ENCODE data around the gene NEIL1. TPM values are rescaled to one million over a fixed set of nuclear protein-coding genes. Genes with fewer than 3 reads are reported as not detected.

Gene NEIL1
- total RNA-seq, 1 experiment from 2014 or later = 9.5 TPM

DNA sequence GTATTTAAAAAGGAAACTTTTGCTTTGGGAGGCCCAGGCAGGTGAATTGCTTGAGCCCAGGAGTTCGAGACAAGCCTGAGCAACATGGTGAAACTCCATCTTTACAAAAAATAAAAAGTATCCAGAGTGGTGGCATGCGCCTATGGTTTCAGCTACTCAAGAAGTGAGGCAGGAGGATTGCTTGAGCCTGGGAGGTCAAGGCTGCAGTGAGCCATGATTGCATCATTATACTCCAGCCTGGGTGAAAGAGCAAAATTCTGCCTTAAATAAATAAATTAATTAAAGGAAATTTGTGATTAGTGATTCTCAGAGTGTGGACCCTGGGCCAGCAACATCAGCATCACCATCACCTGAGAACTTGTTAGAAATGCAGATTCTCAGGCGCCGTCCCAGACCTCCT lies 20.9 kb upstream of the NEIL1 start:
- peaks cover 8% of the 10 kb centered on the region for H3K9me3 Mint-ChIP-seq (ENCODE audit: unreplicated experiment)
- no TSS peak for BruUV-seq (replicated peaks)
- H3K4me1 Mint-ChIP-seq (ENCODE audit: insufficient read depth, unreplicated experiment) = no peaks in the 10 kb centered on the region
- no peak overlapping the region for H3K27ac Mint-ChIP-seq (ENCODE audit: low read depth, unreplicated experiment)
- DNase-seq (ENCODE audit: unreplicated experiment) = no peak
- H3K36me3 Mint-ChIP-seq (ENCODE audit: insufficient read depth, unreplicated experiment) = peaks cover 6% of the 10 kb centered on the region
- CTCF ChIA-PET = no interaction called here
- peaks cover 15% of the 10 kb centered on the region for H3K27me3 Mint-ChIP-seq (ENCODE audit: insufficient read depth, unreplicated experiment)
- intact Hi-C loops (cut with micrococcal nuclease) = no loop called here
- no peak overlapping the region for H3K4me3 Mint-ChIP-seq (ENCODE audit: unreplicated experiment)
- POLR2A ChIA-PET = no interaction called here
- TF ChIP-seq, protein P1, sequence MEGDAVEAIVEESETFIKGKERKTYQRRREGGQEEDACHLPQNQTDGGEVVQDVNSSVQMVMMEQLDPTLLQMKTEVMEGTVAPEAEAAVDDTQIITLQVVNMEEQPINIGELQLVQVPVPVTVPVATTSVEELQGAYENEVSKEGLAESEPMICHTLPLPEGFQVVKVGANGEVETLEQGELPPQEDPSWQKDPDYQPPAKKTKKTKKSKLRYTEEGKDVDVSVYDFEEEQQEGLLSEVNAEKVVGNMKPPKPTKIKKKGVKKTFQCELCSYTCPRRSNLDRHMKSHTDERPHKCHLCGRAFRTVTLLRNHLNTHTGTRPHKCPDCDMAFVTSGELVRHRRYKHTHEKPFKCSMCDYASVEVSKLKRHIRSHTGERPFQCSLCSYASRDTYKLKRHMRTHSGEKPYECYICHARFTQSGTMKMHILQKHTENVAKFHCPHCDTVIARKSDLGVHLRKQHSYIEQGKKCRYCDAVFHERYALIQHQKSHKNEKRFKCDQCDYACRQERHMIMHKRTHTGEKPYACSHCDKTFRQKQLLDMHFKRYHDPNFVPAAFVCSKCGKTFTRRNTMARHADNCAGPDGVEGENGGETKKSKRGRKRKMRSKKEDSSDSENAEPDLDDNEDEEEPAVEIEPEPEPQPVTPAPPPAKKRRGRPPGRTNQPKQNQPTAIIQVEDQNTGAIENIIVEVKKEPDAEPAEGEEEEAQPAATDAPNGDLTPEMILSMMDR (IDR thresholded peaks at IDR 0.05; ENCODE audit: unreplicated experiment) = no peak

DNA sequence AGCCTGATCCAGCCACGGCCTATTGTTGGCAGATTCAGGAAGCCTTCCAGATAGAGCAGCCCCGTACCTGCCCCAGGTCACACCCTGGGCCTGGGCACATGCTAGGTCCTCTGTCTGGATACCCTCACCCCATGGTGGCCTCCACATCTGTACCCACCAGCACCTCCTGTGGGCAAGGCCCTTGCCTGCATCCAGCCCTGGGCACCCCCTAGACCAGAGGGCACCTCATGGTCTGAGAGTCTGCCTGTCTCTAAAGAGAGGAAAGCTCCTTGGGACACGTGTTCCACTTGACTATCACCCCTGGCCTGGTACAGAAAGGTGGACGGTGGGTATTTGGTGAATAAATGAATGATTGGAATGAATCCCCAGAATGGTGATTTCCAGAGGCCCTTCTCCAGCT lies 19.8 kb upstream of the NEIL1 start:
- peaks cover 4% of the 10 kb centered on the region for H3K27me3 Mint-ChIP-seq (ENCODE audit: insufficient read depth, unreplicated experiment)
- H3K4me1 Mint-ChIP-seq (ENCODE audit: insufficient read depth, unreplicated experiment) = peaks cover 2% of the 10 kb centered on the region
- intact Hi-C loops (cut with micrococcal nuclease) = no loop called here
- ChIA-PET CTCF (interaction anchor here (0.7 kb wide), 1 partner anchor 124 kb away, joined by 3 read pairs; no protein-coding TSS in a partner anchor), POLR2A (no interaction called here)
- H3K9me3 Mint-ChIP-seq (ENCODE audit: unreplicated experiment) = peaks cover 1% of the 10 kb centered on the region
- no peak for DNase-seq (ENCODE audit: unreplicated experiment)
- H3K27ac Mint-ChIP-seq (ENCODE audit: low read depth, unreplicated experiment) = no peak overlapping the region
- no TSS peak for BruUV-seq (replicated peaks)
- H3K36me3 Mint-ChIP-seq (ENCODE audit: insufficient read depth, unreplicated experiment) = peaks cover 6% of the 10 kb centered on the region
- TF ChIP-seq, protein P1 (IDR thresholded peaks at IDR 0.05; ENCODE audit: unreplicated experiment) = no peak
- H3K4me3 Mint-ChIP-seq (ENCODE audit: unreplicated experiment) = no peak overlapping the region

DNA sequence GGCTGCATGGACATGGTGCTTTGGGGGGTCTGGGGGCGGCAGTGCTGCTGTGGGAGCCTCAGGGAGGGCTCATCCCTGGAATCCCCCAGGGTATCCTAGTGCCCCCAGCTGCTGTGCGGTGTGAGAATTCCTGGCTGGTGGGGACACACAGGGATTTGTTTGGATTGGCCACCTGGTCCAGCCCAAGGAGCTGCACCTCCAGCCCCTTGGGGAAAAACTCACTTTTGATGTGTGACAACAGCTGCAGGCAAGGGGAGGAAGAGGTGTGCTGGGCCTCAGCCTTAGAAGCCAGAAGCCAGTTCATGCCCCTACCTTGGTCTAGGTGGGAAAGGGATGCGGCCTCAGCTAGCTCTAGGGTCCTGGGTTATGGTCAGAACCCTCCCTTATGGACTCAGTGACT lies 19.3 kb upstream of the NEIL1 start:
- CTCF ChIA-PET = interaction anchor here (0.7 kb wide), 1 partner anchor 124 kb away, joined by 3 read pairs; no protein-coding TSS in a partner anchor
- DNase-seq (ENCODE audit: unreplicated experiment) = no peak
- H3K36me3 Mint-ChIP-seq (ENCODE audit: insufficient read depth, unreplicated experiment) = peaks cover 6% of the 10 kb centered on the region
- peaks cover 4% of the 10 kb centered on the region for H3K4me1 Mint-ChIP-seq (ENCODE audit: insufficient read depth, unreplicated experiment)
- intact Hi-C loops (cut with micrococcal nuclease) = no loop called here
- no TSS peak for BruUV-seq (replicated peaks)
- POLR2A ChIA-PET = interaction anchor here (0.8 kb wide), 1 partner anchor 8 kb away, joined by 3 read pairs; the partner anchor contains the start of gene COMMD4
- no peak overlapping the region for H3K4me3 Mint-ChIP-seq (ENCODE audit: unreplicated experiment)
- TF ChIP-seq, protein P1 (IDR thresholded peaks at IDR 0.05; ENCODE audit: unreplicated experiment) = no peak
- no peak overlapping the region for H3K27ac Mint-ChIP-seq (ENCODE audit: low read depth, unreplicated experiment)
- no peaks in the 10 kb centered on the region for H3K9me3 Mint-ChIP-seq (ENCODE audit: unreplicated experiment)
- no peaks in the 10 kb centered on the region for H3K27me3 Mint-ChIP-seq (ENCODE audit: insufficient read depth, unreplicated experiment)

DNA sequence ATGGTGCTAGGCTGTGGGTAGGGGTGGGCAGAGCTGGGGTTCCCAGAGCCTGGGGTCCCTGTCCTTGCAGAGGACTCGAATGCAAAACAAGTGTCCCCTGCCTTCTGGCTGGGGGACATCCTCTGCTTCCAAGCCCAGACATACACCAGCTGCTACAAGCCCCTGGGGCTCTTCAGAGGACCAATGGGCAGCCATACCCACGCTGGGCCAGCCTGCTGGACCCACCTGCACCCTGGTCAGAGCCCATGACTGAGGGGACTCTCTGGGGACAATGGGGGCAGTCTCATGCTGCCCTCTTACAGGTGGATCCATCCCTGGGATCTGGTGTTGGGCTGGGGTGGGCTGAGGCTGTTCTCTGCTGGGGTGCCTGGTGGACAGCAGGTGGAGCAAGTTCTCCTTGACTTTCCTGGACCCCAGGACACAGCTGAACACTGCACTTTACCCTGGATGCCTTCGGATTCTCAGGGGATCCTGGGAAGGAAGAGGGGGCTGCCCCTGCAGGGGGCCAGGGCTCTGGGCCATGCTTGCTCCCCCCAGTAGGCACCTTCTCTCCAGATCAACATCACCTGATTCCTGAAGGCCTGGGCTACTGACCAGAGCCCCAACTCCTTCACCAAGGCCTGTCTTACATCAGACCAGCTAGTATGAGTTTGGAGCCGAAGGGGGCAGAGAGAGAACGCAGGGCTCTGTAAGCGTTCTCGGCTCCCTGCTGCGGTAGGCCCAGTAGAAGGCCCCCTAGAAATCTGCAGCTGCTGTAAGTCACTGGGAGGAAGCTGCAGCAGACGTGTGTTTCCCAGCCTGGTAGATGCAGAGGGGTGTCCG lies 18.1 kb upstream of the NEIL1 start:
- no TSS peak for BruUV-seq (replicated peaks)
- Mint-ChIP-seq H3K27me3 (ENCODE audit: insufficient read depth, unreplicated experiment) (no peaks in the 10 kb centered on the region), H3K36me3 (ENCODE audit: insufficient read depth, unreplicated experiment) (peaks cover 6% of the 10 kb centered on the region), H3K9me3 (ENCODE audit: unreplicated experiment) (no peaks in the 10 kb centered on the region), H3K27ac (ENCODE audit: low read depth, unreplicated experiment) (no peak overlapping the region), H3K4me1 (ENCODE audit: insufficient read depth, unreplicated experiment) (peaks cover 4% of the 10 kb centered on the region), H3K4me3 (ENCODE audit: unreplicated experiment) (no peak overlapping the region)
- DNase-seq (ENCODE audit: unreplicated experiment) = no peak
- TF ChIP-seq, protein P1 (IDR thresholded peaks at IDR 0.05; ENCODE audit: unreplicated experiment) = no peak
- CTCF ChIA-PET = no interaction called here
- intact Hi-C loops (cut with micrococcal nuclease) = no loop called here
- POLR2A ChIA-PET = interaction anchor here (0.6 kb wide), 1 partner anchor 305 kb away, joined by 3 read pairs; no protein-coding TSS in a partner anchor

Data from MCF 10A (cell line).